ENCODE results near the gene LMF1. TPM values are rescaled to one million over a fixed set of nuclear protein-coding genes. Genes with fewer than 3 reads are reported as not detected.
"Not testable (repeated sequence)": the region's sequence is repeated elsewhere in the genome, so short reads cannot be mapped to it uniquely, and the experiment has no call there.

Gene LMF1
- polyA plus RNA-seq, 1 donor, result 13.9 TPM

- not testable (repeated sequence) for DNase-seq
These were observed 22.9 kb downstream of the LMF1 start for GRCh38 chr16:947922-948303.

- no peak for DNase-seq
These were observed 23.4 kb downstream of the LMF1 start for GRCh38 chr16:947255-947921.

GRCh38 chr16:946048-946395, 24.8 kb downstream of the LMF1 start:
- DNase-seq, result no peak

- no peak for DNase-seq
These were observed 25.3 kb downstream of the LMF1 start for GRCh38 chr16:945271-946047.

GRCh38 chr16:943971-944370, 26.8 kb downstream of the LMF1 start:
- DNase-seq, result no peak

- DNase-seq, result no peak
These were observed 28.2 kb downstream of the LMF1 start for GRCh38 chr16:942436-943060.

GRCh38 chr16:939941-940340, 30.8 kb downstream of the LMF1 start:
- DNase-seq, result no peak

- no peak for DNase-seq
These were observed 31.5 kb downstream of the LMF1 start for GRCh38 chr16:939311-939710.

GRCh38 chr16:938752-939151, 32.0 kb downstream of the LMF1 start:
- no peak for DNase-seq

GRCh38 chr16:938136-938535, 32.6 kb downstream of the LMF1 start:
- no peak for DNase-seq

- no peak for DNase-seq
These were observed 33.1 kb downstream of the LMF1 start for GRCh38 chr16:937723-938122.

- DNase-seq, result no peak
These were observed 33.5 kb downstream of the LMF1 start for GRCh38 chr16:937311-937710.

- DNase-seq, result no peak
These were observed 35.1 kb downstream of the LMF1 start for GRCh38 chr16:935684-936083.

- DNase-seq, result no peak
These were observed 36.6 kb downstream of the LMF1 start for GRCh38 chr16:934178-934577.

GRCh38 chr16:933581-933980, 37.2 kb downstream of the LMF1 start:
- DNase-seq, result no peak

- DNase-seq, result no peak
These were observed 37.9 kb downstream of the LMF1 start for GRCh38 chr16:932831-933330.

GRCh38 chr16:931626-932500, 38.9 kb downstream of the LMF1 start:
- DNase-seq, result no peak

- DNase-seq, result no peak
These were observed 39.6 kb downstream of the LMF1 start for GRCh38 chr16:931171-931570.

GRCh38 chr16:930511-930910, 40.3 kb downstream of the LMF1 start:
- DNase-seq, result no peak

- no peak for DNase-seq
These were observed 40.7 kb downstream of the LMF1 start for GRCh38 chr16:930076-930475.

GRCh38 chr16:929227-930073, 41.3 kb downstream of the LMF1 start:
- DNase-seq, result no peak

- no peak for DNase-seq
These were observed 42.3 kb downstream of the LMF1 start for GRCh38 chr16:928526-928925.

All from hindlimb muscle (tissue), 1 donor.